HG03342 (cell line): Measurements from ENCODE around the gene POU2F1.

Experiments used
- ATAC-seq: cut with Tn5 transposase; IDR thresholded peaks from one replicate; pipeline ENCODE4 v1.9.1; 2021; ENCODE audit warnings: mild to moderate bottlenecking, moderate library complexity; ENCODE audit not compliant: unreplicated experiment

The POU2F1 gene

DNA sequence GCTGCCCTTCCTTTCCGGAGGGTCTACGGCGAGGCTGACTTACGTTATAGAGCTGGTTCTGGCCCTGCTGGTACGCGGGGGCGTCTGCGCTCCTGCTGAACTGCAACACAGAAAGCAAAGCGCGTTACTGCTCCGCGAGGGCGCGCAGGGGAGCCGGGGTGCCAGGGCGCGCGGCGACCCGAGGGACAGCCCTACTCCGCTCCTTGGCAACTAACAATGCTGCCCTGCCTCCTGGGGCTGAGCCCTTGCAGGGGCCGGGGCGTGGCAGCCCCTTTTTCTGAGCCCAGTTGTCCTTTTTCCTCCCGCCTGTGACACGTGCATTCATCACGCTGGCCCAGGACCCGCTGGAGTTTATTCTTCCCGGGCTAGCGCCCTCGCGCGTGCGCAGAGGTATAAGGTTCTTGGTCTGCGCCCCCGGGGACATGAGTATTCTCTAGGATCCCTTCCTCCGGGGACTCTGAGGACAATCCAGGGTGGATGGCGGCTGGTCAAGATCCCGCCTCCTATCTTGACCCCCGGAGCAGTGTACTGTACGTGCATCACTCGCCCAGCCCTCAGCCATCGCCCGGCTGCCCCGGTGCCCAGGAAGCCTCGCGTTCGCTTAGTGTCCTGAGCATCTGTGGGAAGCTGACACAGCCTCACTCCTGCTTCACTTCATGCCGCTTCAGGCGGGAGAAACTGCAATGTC lies 218.8 kb downstream of the POU2F1 start:
- ATAC-seq, result peak; percentile 46

DNA sequence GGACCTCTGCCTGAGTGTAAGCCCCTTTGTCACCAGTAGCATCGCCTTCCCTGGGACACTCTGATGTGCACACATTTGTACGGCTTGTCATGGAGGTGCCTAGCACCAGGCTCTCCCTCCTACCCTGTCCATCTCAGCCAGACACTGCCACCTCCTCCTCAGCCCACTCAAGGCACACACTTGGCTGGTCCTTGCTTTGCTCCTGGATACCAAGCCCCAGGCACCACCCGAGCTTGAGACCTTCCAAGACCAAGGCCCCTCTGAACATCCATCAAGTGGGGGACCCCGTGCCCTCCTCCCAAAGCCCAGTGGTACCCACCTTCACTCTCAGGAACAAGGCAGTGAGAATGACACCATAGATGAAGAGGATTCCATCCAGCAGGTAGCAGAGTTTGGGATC lies 219.7 kb downstream of the POU2F1 start:
- ATAC-seq, result no peak

DNA sequence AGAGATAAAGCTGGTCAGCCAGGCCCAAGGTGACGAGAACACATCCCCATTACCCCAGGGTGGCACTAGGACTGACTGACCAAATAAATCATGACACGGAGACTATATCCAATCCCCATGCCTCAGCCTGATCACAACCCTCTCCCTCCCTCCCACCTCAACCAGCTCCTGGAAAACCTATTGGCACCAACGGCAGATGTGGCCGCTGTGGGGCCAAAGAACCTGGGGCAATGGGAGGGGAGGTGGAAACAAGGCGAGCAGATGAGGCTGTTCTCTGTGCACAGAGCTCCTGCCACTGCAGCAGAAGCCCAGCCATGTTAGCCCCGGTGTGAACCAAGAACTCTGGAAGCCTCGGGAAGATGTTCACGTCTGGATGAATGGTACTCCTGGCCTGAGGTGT lies 220.1 kb downstream of the POU2F1 start:
- no peak for ATAC-seq

DNA sequence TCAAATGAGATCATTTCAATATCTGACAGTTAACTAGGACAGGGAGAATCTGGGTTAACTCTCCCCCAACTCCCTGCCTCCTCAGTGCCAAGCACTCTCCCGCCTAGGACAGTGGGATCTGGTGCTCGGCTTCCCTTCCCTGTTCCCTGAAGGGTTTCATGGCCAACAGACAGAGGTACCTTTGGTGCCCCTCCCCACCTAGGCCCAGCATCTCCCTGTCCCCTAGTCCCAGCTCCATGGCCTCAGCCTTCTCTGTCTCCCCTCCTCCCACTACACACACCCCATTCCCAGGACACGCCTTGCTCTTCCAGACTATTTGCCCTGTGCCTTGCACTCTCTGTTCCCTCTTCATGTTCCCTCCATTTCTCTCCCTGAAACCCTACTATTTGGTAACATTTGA lies 220.5 kb downstream of the POU2F1 start:
- no peak for ATAC-seq

- ATAC-seq, result peak; percentile 90
Observed at GRCh38 chr1:167442142-167442848, 221.6 kb downstream of the POU2F1 start.

DNA sequence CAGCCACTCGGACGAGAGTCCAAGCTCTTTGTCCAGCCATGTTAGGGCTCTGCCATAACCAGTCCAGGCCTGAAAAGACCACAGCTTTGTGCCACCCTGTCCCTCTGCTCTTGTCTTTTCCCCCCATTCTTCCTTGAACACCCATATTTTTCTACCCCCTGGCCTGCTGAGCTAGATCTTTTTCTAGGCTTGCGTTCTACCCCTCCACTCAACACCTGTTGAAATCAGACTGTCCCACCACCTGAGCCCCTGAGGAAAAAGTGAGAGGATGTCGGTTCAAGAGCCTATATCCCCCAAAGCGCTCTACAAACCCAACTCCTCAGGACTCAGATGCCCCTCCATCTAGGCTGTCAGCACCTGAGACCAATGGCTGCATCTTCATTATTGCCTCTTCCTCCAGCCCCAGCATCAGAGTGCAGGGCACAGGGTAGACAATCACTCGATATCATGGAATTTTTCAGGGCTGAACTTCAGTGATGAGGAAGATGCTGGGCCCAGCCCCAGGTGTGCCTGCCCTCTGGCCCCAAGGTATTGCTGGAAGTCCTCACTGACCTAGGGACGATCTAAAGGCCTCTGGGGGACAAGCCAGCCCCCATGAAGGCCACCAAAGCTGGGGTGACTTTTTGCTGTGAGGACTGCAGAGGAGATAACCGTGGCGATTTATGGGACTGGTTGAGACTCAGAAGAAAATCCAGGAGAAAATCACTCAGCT lies 222.3 kb downstream of the POU2F1 start:
- ATAC-seq, result no peak

- ATAC-seq, result no peak
Observed at GRCh38 chr1:167443757-167444156, 223.1 kb downstream of the POU2F1 start.

DNA sequence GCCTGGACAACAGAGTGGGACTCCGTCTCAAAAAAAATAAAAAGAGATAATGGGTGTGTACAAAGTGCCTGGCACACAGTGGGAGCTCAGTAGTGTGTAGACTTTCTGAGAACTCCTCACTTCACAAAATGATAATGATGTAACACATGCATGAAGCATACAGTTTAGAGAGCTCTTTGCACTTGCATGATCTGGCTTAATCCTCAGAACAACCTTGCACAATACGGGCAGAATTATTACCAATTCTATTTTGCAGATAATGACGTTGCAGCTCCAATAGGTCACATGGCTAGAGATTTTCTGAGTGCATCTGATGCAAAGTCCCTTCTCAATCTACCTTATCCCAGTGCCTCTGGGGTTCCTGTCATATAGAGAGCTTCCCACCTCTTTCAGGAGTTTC lies 226.3 kb downstream of the POU2F1 start:
- ATAC-seq, result no peak

- peak; percentile 88 for ATAC-seq
Observed at GRCh38 chr1:167447521-167448136, 226.9 kb downstream of the POU2F1 start.

GRCh38 chr1:167450843-167451242 lies 230.2 kb downstream of the POU2F1 start:
- ATAC-seq, result no peak

DNA sequence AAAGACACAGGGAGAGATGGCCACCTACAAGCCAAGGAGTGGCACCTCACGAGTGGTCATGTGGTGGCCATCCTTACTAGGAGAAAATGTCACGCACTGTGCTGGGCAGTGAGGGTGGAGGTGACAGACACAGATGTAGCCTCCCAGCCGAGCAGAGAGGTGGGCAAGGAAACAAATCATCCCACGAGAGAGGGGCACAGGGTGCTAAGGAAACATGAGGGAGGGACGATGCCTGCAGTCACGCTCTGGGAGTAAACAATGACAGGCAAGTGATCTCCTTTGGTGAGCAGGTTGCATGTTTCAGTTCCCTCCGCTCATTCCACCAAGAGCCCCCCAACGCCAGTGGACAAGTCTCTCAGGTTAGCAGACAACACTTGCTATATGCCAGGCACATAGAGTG lies 231.8 kb downstream of the POU2F1 start:
- no peak for ATAC-seq

GRCh38 chr1:167453123-167453522 lies 232.4 kb downstream of the POU2F1 start:
- no peak for ATAC-seq

GRCh38 chr1:167454304-167454893 lies 233.7 kb downstream of the POU2F1 start:
- ATAC-seq, result no peak

GRCh38 chr1:167454894-167455785 lies 234.5 kb downstream of the POU2F1 start:
- ATAC-seq, result peak; percentile 67

GRCh38 chr1:167455786-167456446 lies 235.2 kb downstream of the POU2F1 start:
- peak; percentile 31 for ATAC-seq

GRCh38 chr1:167456524-167456923 lies 235.8 kb downstream of the POU2F1 start:
- ATAC-seq, result no peak

DNA sequence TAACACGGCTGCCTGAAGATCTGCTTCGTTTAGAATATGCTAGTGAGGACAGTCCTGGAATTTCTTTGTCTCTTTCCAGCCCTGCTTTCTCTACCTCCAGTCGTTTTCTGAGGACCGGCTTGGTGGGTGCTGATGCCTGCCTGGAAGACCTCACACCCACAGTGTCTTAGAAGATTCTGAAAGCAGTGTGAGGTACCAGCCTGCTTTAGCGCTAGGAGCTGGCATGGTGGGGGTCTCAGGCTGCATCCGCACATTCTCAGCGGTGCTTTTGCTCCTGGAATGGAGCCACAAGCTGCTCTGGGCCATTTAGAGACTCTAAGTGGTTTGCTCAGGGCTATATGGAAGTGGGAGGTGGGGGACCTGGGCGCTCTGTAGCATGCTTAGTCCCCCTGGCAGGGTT lies 236.2 kb downstream of the POU2F1 start:
- ATAC-seq, result no peak

- ATAC-seq, result no peak
Observed at GRCh38 chr1:167457936-167458584, 237.4 kb downstream of the POU2F1 start.

GRCh38 chr1:167460836-167461235 lies 240.2 kb downstream of the POU2F1 start:
- no peak for ATAC-seq
